Activated naive CD4-positive, alpha-beta T cell treated with anti-CD3 and anti-CD28 coated beads, Interleukin-2, amount 50 U/mL, for 24 hours (primary cell): ENCODE data around the gene LCP1.

ENCODE experiments used
- H3K27ac Mint-ChIP-seq: one replicate; pipeline ENCODE4 v1.8.0; 2021; ENCODE audit warnings: mild to moderate bottlenecking, mixed read lengths
- H3K27me3 Mint-ChIP-seq: one replicate; pipeline ENCODE4 v1.8.0; 2021; ENCODE audit warnings: mixed read lengths
- H3K36me3 Mint-ChIP-seq: one replicate; pipeline ENCODE4 v1.8.0; 2021; ENCODE audit warnings: mixed read lengths
- H3K4me1 Mint-ChIP-seq: one replicate; pipeline ENCODE4 v1.8.0; 2021; ENCODE audit warnings: mixed read lengths
- H3K4me3 Mint-ChIP-seq: one replicate; pipeline ENCODE4 v1.8.0; 2021; ENCODE audit warnings: mild to moderate bottlenecking, mixed read lengths
- H3K9me3 Mint-ChIP-seq: one replicate; pipeline ENCODE4 v1.8.0; 2021; ENCODE audit warnings: mixed read lengths

LCP1 gene

GRCh38 chr13:46132109-46132508, 49.9 kb downstream of the LCP1 start:
- peak overlapping the region; percentile 68 for H3K27ac Mint-ChIP-seq

GRCh38 chr13:46131705-46132104, 50.3 kb downstream of the LCP1 start:
- H3K27me3 Mint-ChIP-seq, result no peaks in the 10 kb centered on the region
- H3K36me3 Mint-ChIP-seq, result peaks cover 24% of the 10 kb centered on the region
- H3K4me1 Mint-ChIP-seq, result peaks cover 16% of the 10 kb centered on the region
- H3K27ac Mint-ChIP-seq, result no peak overlapping the region
- H3K9me3 Mint-ChIP-seq, result no peaks in the 10 kb centered on the region
- no peak overlapping the region for H3K4me3 Mint-ChIP-seq

More at GRCh38 chr13:46132109-46132508, 49.9 kb downstream of the LCP1 start:
- no peaks in the 10 kb centered on the region for H3K27me3 Mint-ChIP-seq
- peaks cover 16% of the 10 kb centered on the region for H3K4me1 Mint-ChIP-seq
- H3K36me3 Mint-ChIP-seq, result peaks cover 21% of the 10 kb centered on the region
- H3K9me3 Mint-ChIP-seq, result no peaks in the 10 kb centered on the region
- no peak overlapping the region for H3K4me3 Mint-ChIP-seq

- Mint-ChIP-seq H3K9me3 (no peaks in the 10 kb centered on the region), H3K4me1 (peaks cover 25% of the 10 kb centered on the region), H3K27ac (peak overlapping the region; percentile 51), H3K27me3 (no peaks in the 10 kb centered on the region), H3K36me3 (peaks cover 25% of the 10 kb centered on the region), H3K4me3 (no peak overlapping the region)
These were observed 51.9 kb downstream of the LCP1 start for GRCh38 chr13:46129955-46130618.

GRCh38 chr13:46129124-46129523, 52.9 kb downstream of the LCP1 start:
- peaks cover 35% of the 10 kb centered on the region for H3K4me1 Mint-ChIP-seq
- H3K9me3 Mint-ChIP-seq, result no peaks in the 10 kb centered on the region

DNA sequence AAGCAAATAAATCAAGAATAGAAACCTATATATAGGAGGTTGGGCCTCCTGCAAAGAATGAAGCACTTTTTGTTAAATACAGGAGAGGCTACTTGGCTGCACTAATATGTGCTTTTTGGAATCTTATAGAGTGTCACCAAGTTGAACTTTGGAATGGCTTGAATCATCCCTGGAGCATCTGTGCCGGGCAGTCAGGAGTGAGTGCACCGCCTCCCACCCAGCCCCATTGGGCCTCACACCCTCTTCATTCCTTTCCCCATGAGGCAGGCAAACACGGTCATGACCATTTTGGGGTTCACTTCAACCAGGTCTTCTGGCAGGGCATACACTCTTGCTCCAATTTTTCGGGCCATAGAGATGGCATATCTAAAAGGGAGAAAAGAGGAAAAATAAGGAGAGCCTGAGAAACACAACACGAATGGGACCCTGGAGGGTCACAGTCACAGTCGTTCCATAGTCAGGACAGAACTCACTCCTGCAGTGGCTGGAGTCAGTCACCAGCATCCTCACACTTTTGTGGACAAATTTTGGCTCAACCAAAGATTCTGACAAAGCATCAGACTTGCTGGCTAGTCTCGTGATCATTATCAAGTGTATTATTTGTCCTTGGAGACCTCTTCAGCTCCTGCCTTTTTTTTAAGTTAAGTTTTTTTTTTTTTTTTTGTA, 54.5 kb downstream of the LCP1 start:
- peaks cover 36% of the 10 kb centered on the region for H3K4me1 Mint-ChIP-seq
- no peaks in the 10 kb centered on the region for H3K27me3 Mint-ChIP-seq
- peak overlapping the region; percentile 25 for H3K27ac Mint-ChIP-seq
- no peak overlapping the region for H3K4me3 Mint-ChIP-seq
- H3K36me3 Mint-ChIP-seq, result peaks cover 20% of the 10 kb centered on the region
- no peaks in the 10 kb centered on the region for H3K9me3 Mint-ChIP-seq

More at GRCh38 chr13:46129124-46129523, 52.9 kb downstream of the LCP1 start:
- Mint-ChIP-seq H3K36me3 (peaks cover 24% of the 10 kb centered on the region), H3K27me3 (no peaks in the 10 kb centered on the region), H3K4me3 (no peak overlapping the region), H3K27ac (no peak overlapping the region)

DNA sequence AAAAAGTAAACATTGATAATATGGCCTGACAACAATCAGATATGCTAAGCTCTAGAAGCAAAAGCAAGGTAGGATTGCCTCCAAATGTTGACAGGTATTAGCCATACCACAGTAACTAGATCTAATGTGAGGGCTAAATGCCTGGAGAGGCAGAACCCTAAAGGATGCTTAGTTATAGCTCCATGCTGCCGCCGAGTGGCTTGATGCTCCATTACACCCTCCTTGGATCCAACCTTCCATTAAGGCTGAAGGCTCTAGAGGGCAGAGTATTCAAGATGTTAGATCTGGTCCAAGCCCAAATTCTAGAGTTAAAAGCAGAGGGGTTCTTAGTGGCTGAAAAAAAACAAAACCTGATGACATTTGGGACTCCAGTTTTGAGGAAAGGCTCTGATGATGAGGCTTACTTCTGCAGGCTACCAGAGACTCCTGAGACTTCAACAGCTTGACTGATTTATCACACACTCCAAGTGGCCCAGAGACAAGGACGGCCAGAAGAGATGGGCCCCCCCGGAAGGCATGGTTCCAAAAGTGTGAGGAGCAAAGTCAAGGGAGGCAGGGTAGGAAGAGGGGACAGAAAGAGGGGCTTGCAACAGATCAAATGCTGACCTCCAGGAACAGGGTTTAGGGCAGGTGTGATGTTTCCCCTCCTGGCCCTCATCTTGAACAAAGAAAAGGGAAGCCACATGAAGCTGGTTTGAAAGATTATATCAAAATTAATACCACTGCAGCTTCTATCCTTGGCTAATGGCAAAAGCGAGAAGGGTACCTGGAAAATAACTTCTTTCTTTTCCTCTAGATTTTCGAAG, 55.2 kb downstream of the LCP1 start:
- peak overlapping the region; percentile 32 for H3K4me3 Mint-ChIP-seq
- peaks cover 39% of the 10 kb centered on the region for H3K4me1 Mint-ChIP-seq
- no peaks in the 10 kb centered on the region for H3K27me3 Mint-ChIP-seq
- peak overlapping the region; percentile 89 for H3K27ac Mint-ChIP-seq
- no peaks in the 10 kb centered on the region for H3K9me3 Mint-ChIP-seq
- peaks cover 20% of the 10 kb centered on the region for H3K36me3 Mint-ChIP-seq

DNA sequence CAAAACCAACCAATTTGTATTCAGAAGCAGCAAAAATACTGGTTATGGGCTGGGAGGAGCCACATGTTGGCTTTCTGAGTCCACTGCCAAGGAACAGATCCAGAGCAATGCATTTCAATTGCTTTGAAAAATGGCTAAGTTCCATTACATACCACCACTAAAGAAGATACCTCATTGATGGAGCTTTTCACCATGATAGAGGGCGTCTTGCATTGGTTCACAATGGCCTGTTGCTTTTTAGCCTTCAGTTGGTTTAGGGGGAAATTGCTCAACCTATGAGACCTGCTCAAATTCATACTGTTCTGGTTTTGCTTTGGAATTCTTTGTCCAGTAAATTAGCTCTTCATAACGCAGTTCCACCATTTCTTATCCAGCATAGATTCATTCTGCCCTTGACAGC, 55.9 kb downstream of the LCP1 start:
- Mint-ChIP-seq H3K4me1 (peaks cover 42% of the 10 kb centered on the region), H3K9me3 (no peaks in the 10 kb centered on the region), H3K4me3 (peak overlapping the region; percentile 32), H3K27me3 (no peaks in the 10 kb centered on the region), H3K36me3 (peaks cover 20% of the 10 kb centered on the region), H3K27ac (peak overlapping the region; percentile 89)

DNA sequence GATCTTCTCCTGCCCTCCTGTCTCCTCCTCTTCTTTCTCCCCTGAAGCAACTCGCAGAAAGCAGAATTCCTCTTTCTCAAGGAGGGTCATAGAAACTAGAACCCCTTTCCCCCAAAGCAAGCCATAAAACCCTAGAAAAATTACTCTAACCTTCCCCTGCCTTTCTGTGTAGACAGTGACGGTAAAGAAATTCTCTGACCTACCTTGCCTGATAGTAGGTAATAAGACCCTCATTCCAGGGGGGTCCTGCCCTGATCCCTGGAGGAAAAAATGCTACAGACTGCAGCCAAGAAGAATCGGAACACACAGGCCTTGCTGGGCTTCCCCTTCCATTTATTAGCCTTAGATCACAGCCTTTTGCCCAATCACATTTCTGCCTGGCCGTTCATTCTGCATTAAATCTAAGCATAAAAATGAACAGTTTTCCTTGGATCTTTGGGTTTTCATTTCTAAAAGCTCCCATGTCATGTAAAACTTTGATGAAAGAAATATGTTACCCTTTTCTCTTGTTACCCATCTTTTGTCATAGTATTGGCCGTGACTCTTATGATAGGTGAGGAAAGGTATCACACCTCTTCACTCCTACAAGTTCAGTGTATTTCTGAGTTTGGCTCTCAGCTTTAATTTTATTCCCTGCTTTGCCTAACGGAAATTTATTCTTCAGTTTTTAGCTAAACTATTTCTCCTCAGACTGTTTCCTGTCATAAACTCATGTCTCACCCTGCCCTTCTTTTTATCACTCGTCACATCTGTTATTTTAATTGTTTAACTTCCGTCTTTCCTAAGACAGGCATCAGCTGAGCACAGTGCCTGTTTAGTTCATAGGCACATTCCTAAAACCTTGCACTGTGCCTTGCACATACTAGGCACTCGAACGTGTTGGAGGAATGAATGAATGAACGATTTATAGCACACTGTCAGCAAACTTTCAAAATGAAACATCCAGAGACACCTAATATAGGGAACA, 56.7 kb downstream of the LCP1 start:
- Mint-ChIP-seq H3K4me1 (peaks cover 42% of the 10 kb centered on the region), H3K9me3 (no peaks in the 10 kb centered on the region), H3K27ac (peak overlapping the region; percentile 89), H3K4me3 (peak overlapping the region; percentile 15), H3K36me3 (peaks cover 14% of the 10 kb centered on the region), H3K27me3 (no peaks in the 10 kb centered on the region)

- H3K27me3 Mint-ChIP-seq, result no peaks in the 10 kb centered on the region
- no peaks in the 10 kb centered on the region for H3K9me3 Mint-ChIP-seq
- peak overlapping the region; percentile 15 for H3K4me3 Mint-ChIP-seq
- H3K4me1 Mint-ChIP-seq, result peaks cover 46% of the 10 kb centered on the region
- peaks cover 12% of the 10 kb centered on the region for H3K36me3 Mint-ChIP-seq
- H3K27ac Mint-ChIP-seq, result peak overlapping the region; percentile 89
These were observed 57.4 kb downstream of the LCP1 start for GRCh38 chr13:46124531-46124966.

DNA sequence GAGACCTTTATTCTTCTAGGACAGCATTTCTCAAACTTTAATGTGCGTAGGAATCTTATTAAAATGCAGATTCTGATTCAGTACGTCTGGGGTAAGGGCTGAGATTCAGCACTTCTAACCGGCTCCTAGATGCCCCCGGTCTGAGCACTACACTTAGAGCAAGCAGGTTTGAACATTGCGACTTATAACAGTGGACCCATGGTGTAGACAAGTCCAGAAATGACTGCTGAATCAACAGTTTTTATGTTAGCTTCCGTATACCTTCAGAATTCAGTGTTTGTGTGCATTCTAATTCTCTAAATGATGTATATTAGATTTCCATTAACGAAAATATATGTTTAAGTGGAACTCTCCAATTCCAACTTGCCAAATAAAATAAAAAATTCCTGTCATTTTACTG, 59.7 kb downstream of the LCP1 start:
- Mint-ChIP-seq H3K9me3 (no peaks in the 10 kb centered on the region), H3K4me1 (peaks cover 49% of the 10 kb centered on the region), H3K27ac (no peak overlapping the region), H3K36me3 (peaks cover 9% of the 10 kb centered on the region), H3K4me3 (no peak overlapping the region), H3K27me3 (no peaks in the 10 kb centered on the region)

- no peaks in the 10 kb centered on the region for H3K27me3 Mint-ChIP-seq
- H3K9me3 Mint-ChIP-seq, result no peaks in the 10 kb centered on the region
- peaks cover 6% of the 10 kb centered on the region for H3K36me3 Mint-ChIP-seq
- no peak overlapping the region for H3K27ac Mint-ChIP-seq
- peaks cover 45% of the 10 kb centered on the region for H3K4me1 Mint-ChIP-seq
- no peak overlapping the region for H3K4me3 Mint-ChIP-seq
These were observed 60.3 kb downstream of the LCP1 start for GRCh38 chr13:46121597-46122163.

DNA sequence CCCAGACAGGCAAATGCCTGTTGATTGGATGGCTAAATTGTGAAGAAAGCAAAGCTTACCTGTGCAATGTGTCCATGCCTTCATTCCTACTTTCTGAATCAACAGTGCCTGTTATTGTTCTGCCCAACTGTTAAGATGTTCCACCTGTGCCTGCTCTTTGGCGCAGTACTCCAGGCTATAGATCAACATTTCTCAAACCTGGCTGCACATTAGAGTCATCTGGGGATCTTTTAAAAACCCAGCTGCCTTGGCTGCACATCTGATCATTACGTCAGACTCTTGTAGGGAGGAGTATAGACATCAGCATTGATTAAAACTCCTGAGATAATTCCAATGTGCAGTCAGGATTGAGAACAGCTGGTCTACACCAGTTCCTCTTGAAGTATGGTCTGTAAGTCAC, 60.9 kb downstream of the LCP1 start:
- Mint-ChIP-seq H3K4me1 (peaks cover 39% of the 10 kb centered on the region), H3K4me3 (no peak overlapping the region), H3K27me3 (no peaks in the 10 kb centered on the region), H3K9me3 (no peaks in the 10 kb centered on the region), H3K27ac (no peak overlapping the region), H3K36me3 (peaks cover 4% of the 10 kb centered on the region)

- no peak overlapping the region for H3K27ac Mint-ChIP-seq
- H3K4me3 Mint-ChIP-seq, result no peak overlapping the region
These were observed 61.9 kb downstream of the LCP1 start for GRCh38 chr13:46119883-46120614.

More at GRCh38 chr13:46119883-46120614, 61.9 kb downstream of the LCP1 start:
- Mint-ChIP-seq H3K36me3 (no peaks in the 10 kb centered on the region), H3K9me3 (no peaks in the 10 kb centered on the region), H3K27me3 (no peaks in the 10 kb centered on the region), H3K4me1 (peaks cover 29% of the 10 kb centered on the region)
